ENCODE measurements around the gene NELFE. TPM values are rescaled to one million over a fixed set of nuclear protein-coding genes. Genes with fewer than 3 reads are reported as not detected.
"Not testable (repeated sequence)": the region's sequence is repeated elsewhere in the genome, so short reads cannot be mapped to it uniquely, and the experiment has no call there.

NELFE gene
- total and polyA plus RNA-seq, 2 experiments from 2014 or later = 70.1 to 78.7 TPM

- H3K27me3 ChIP-seq = no peaks in the 10 kb centered on the region
- no peak overlapping the region for H3K27ac ChIP-seq
- no peaks in the 10 kb centered on the region for H3K9me3 ChIP-seq (ENCODE audit: low read depth)
- no peak for DNase-seq (ENCODE audit: low spot score)
- no peaks in the 10 kb centered on the region for H3K36me3 ChIP-seq (replicated peaks; ENCODE audit: insufficient read depth, low read depth)
- H2AFZ ChIP-seq = no peak overlapping the region
- TF ChIP-seq, protein P1, sequence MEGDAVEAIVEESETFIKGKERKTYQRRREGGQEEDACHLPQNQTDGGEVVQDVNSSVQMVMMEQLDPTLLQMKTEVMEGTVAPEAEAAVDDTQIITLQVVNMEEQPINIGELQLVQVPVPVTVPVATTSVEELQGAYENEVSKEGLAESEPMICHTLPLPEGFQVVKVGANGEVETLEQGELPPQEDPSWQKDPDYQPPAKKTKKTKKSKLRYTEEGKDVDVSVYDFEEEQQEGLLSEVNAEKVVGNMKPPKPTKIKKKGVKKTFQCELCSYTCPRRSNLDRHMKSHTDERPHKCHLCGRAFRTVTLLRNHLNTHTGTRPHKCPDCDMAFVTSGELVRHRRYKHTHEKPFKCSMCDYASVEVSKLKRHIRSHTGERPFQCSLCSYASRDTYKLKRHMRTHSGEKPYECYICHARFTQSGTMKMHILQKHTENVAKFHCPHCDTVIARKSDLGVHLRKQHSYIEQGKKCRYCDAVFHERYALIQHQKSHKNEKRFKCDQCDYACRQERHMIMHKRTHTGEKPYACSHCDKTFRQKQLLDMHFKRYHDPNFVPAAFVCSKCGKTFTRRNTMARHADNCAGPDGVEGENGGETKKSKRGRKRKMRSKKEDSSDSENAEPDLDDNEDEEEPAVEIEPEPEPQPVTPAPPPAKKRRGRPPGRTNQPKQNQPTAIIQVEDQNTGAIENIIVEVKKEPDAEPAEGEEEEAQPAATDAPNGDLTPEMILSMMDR (IDR thresholded peaks at IDR 0.05; ENCODE audit: poor library complexity) = no peak
- TF ChIP-seq EZH2 (IDR thresholded peaks at IDR 0.05; ENCODE audit: borderline replicate concordance) = no peak
- TF ChIP-seq EZH2phosphoT487 (IDR thresholded peaks at IDR 0.05; ENCODE audit: low read depth, severe bottlenecking, unreplicated experiment) = no peak
- 93% methylated on average over 19 of the region's 19 CpGs for WGBS (ENCODE audit: low lambda C conversion rate, missing lambda C conversion rate)
- no peaks in the 10 kb centered on the region for H3K9me2 ChIP-seq (replicated peaks; ENCODE audit: insufficient read depth)
- H3K4me2 ChIP-seq = no peak overlapping the region
- H3K4me1 ChIP-seq (ENCODE audit: insufficient read depth) = no peaks in the 10 kb centered on the region
- H4K20me1 ChIP-seq (ENCODE audit: insufficient read depth, poor library complexity, severe bottlenecking) = no peaks in the 10 kb centered on the region
- no peak overlapping the region for H3K4me3 ChIP-seq
- H3K79me2 ChIP-seq = no peaks in the 10 kb centered on the region
Observed at GRCh38 chr6:31933537-31933936, 25.2 kb downstream of the NELFE start.

- H3K27ac ChIP-seq; H3K79me2 ChIP-seq; H3K9me2 ChIP-seq (replicated peaks; ENCODE audit: insufficient read depth); H4K20me1 ChIP-seq (ENCODE audit: insufficient read depth, poor library complexity, severe bottlenecking); H3K9me3 ChIP-seq (ENCODE audit: low read depth); H3K36me3 ChIP-seq (replicated peaks; ENCODE audit: insufficient read depth, low read depth); H3K4me1 ChIP-seq (ENCODE audit: insufficient read depth); H3K27me3 ChIP-seq; H3K4me3 ChIP-seq; H3K4me2 ChIP-seq; DNase-seq (ENCODE audit: low spot score); H2AFZ ChIP-seq: not testable (repeated sequence)
- 100% methylated on average over 7 of the region's 32 CpGs for WGBS (ENCODE audit: low lambda C conversion rate, missing lambda C conversion rate)
Observed at GRCh38 chr6:31932137-31932536, 26.6 kb downstream of the NELFE start.

- no peak for DNase-seq (ENCODE audit: low spot score)
- 92% methylated on average over 1 of the region's 1 CpG for WGBS (ENCODE audit: low lambda C conversion rate, missing lambda C conversion rate)
- no peaks in the 10 kb centered on the region for H3K9me2 ChIP-seq (replicated peaks; ENCODE audit: insufficient read depth)
Observed at GRCh38 chr6:31930962-31931361, 27.8 kb downstream of the NELFE start.

GRCh38 chr6:31928672-31928939, 30.2 kb downstream of the NELFE start:
- H2AFZ ChIP-seq = no peak overlapping the region
- no peak overlapping the region for H3K4me2 ChIP-seq
- no peaks in the 10 kb centered on the region for H3K9me3 ChIP-seq (ENCODE audit: low read depth)
- H3K9me2 ChIP-seq (replicated peaks; ENCODE audit: insufficient read depth) = no peaks in the 10 kb centered on the region
- DNase-seq (ENCODE audit: low spot score) = no peak
- no peak overlapping the region for H3K4me3 ChIP-seq
- no peak overlapping the region for H3K27ac ChIP-seq
- TF ChIP-seq EZH2 (IDR thresholded peaks at IDR 0.05; ENCODE audit: borderline replicate concordance) (no peak), EZH2phosphoT487 (IDR thresholded peaks at IDR 0.05; ENCODE audit: low read depth, severe bottlenecking, unreplicated experiment) (no peak)
- TF ChIP-seq, protein P1 (IDR thresholded peaks at IDR 0.05; ENCODE audit: poor library complexity) = no peak
- no peaks in the 10 kb centered on the region for H3K4me1 ChIP-seq (ENCODE audit: insufficient read depth)
- no peaks in the 10 kb centered on the region for H3K79me2 ChIP-seq
- H4K20me1 ChIP-seq (ENCODE audit: insufficient read depth, poor library complexity, severe bottlenecking) = no peaks in the 10 kb centered on the region
- no peaks in the 10 kb centered on the region for H3K27me3 ChIP-seq
- 90% methylated on average over 9 of the region's 9 CpGs for WGBS (ENCODE audit: low lambda C conversion rate, missing lambda C conversion rate)
- H3K36me3 ChIP-seq (replicated peaks; ENCODE audit: insufficient read depth, low read depth) = no peaks in the 10 kb centered on the region

More at GRCh38 chr6:31930962-31931361, 27.8 kb downstream of the NELFE start:
- Histone ChIP-seq H3K27ac (no peak overlapping the region), H3K9me3 (ENCODE audit: low read depth) (no peaks in the 10 kb centered on the region), H3K4me1 (ENCODE audit: insufficient read depth) (no peaks in the 10 kb centered on the region), H4K20me1 (ENCODE audit: insufficient read depth, poor library complexity, severe bottlenecking) (no peaks in the 10 kb centered on the region), H3K4me2 (no peak overlapping the region), H3K4me3 (no peak overlapping the region), H3K36me3 (replicated peaks; ENCODE audit: insufficient read depth, low read depth) (no peaks in the 10 kb centered on the region), H3K27me3 (no peaks in the 10 kb centered on the region), H2AFZ (no peak overlapping the region), H3K79me2 (no peaks in the 10 kb centered on the region)
- TF ChIP-seq EZH2phosphoT487 (IDR thresholded peaks at IDR 0.05; ENCODE audit: low read depth, severe bottlenecking, unreplicated experiment) (no peak), EZH2 (IDR thresholded peaks at IDR 0.05; ENCODE audit: borderline replicate concordance) (no peak)
- TF ChIP-seq, protein P1 (IDR thresholded peaks at IDR 0.05; ENCODE audit: poor library complexity) = no peak
